ENCODE data around the gene FER.
A peak's percentile ranks its signal among the peaks of the same experiment; 100 is the strongest.

FER gene

DNA sequence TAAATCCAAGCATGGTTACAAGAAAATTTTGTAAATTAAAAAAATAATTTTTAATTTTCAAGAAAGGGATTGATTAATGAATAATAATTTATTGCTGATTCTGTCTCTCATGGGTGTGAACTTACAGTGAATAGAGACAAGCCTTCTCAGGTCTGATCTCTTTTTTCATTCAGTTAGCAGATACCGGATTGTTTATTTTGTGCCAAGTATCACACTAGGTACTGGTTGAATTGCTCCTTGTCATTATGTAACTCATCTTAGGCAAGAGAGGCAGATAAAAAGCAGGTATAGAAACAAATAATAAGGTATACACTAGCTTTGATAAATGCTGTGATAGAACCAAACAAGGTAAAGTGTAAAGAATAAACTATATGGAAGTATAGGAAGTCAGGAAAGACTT is 378.8 kb downstream of the FER start:
- ATAC-seq (replicated peaks) (no peak), DNase-seq (no peak)
- Mint-ChIP-seq H3K4me3 (no peak overlapping the region), H3K9me3 (no peaks in the 10 kb centered on the region), H3K27ac (no peak overlapping the region), H3K27me3 (no peaks in the 10 kb centered on the region), H3K4me1 (ENCODE audit: low read depth in 2 of 2) (no peaks in the 10 kb centered on the region), H3K36me3 (ENCODE audit: insufficient read depth) (no peaks in the 10 kb centered on the region)

DNA sequence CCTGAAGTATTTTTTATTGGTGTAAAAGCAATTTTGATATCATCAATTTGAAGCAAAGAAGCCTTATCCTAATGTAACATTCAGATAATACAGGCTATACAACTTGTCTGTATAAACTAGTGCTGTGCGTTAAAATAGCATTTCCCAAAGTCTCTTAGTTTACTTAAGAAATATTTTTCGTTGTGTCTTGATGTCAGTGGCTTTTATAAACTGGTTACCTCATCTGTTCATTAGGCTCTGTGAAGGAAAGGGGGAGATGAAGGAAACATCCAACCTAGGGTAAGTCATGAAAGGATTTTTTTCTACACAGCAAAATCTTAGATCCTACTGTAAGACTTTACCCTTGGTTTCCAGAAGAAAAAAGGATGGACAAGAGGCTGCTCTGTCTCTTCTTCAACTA is 389.2 kb downstream of the FER start:
- DNase-seq = no peak
- no peak for ATAC-seq (replicated peaks)
- no peaks in the 10 kb centered on the region for H3K27me3 Mint-ChIP-seq
- H3K27ac Mint-ChIP-seq = no peak overlapping the region
- H3K4me1 Mint-ChIP-seq (ENCODE audit: low read depth in 2 of 2) = peaks cover 0 to 1% of the 10 kb centered on the region in 2 donors
- no peaks in the 10 kb centered on the region for H3K36me3 Mint-ChIP-seq (ENCODE audit: insufficient read depth)
- no peak overlapping the region for H3K4me3 Mint-ChIP-seq
- no peaks in the 10 kb centered on the region for H3K9me3 Mint-ChIP-seq

DNA sequence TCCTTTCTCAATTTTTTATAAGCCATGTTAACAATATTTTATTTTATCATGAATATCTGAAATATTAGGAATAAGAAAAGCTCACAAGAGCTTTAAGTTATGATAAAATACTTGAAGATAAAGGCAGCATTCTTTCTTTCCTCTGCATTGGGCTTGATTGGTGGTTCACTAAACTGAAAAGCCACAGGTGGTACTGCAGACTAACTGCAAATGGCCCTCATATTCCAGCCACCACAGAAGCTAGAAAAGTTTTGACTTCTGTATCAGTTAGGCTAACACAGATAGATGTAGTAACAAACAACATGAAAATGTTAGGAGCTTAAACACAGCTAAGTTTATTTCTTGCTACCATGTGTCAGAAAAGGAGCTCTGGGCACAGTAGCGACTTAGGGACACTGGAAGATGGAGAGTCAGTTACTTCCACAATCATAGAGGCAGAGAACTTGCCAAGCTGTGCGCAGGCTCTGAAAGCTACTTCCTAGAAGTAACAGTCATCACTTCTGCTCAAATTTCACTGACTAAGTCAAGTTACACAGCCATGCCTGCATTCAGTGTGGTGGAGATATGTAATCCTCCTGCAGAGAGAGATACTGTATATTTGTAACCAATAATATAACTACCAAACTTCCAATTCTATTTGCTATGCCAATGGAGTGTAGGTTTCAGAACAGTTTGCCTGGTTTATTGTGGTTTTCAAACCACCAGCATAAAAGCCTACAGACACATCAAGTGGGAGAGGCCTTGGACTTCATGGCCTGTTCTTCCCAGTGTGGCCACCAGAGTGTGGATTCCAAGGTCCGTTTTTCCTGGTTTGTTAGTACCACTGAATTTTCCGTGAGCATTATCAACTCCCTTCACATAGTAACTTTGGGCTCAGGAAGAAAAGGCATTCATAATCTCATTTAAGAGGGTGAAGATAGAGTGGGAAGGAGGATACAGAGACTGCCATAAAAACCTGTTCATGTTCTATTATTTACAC is 393.8 kb downstream of the FER start:
- Mint-ChIP-seq H3K27ac (no peak overlapping the region), H3K36me3 (ENCODE audit: insufficient read depth) (no peaks in the 10 kb centered on the region), H3K27me3 (no peaks in the 10 kb centered on the region), H3K4me3 (no peak overlapping the region), H3K4me1 (ENCODE audit: low read depth in 2 of 2) (peaks cover 0 to 1% of the 10 kb centered on the region in 2 donors), H3K9me3 (no peaks in the 10 kb centered on the region)
- no peak for DNase-seq
- no peak for ATAC-seq (replicated peaks)

DNA sequence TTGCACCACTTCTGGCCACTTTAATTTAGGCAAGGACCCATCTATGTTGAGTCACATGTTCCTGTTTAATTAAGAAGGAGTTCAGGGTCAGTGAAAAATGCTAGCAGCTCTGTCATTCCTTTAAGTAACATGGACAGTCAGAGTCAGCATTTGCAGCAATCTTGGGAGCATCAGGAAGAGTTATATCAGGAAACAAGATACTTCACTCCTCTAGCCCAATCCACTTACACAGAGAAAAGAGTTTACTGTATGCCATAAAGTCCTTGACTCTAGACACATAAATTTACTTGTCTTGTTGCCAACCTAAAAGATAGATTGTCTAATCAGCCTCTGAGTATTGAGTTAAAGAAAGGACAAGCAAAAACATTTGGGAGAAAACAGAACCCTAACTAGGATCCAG is 395.3 kb downstream of the FER start:
- Mint-ChIP-seq H3K4me1 (ENCODE audit: low read depth in 2 of 2) (peaks cover 0 to 1% of the 10 kb centered on the region in 2 donors), H3K36me3 (ENCODE audit: insufficient read depth) (no peaks in the 10 kb centered on the region), H3K27ac (peak overlapping the region in 1 of 2 donors; percentile 17), H3K27me3 (no peaks in the 10 kb centered on the region), H3K9me3 (no peaks in the 10 kb centered on the region), H3K4me3 (no peak overlapping the region)
- ATAC-seq (replicated peaks) = no peak
- DNase-seq = no peak

DNA sequence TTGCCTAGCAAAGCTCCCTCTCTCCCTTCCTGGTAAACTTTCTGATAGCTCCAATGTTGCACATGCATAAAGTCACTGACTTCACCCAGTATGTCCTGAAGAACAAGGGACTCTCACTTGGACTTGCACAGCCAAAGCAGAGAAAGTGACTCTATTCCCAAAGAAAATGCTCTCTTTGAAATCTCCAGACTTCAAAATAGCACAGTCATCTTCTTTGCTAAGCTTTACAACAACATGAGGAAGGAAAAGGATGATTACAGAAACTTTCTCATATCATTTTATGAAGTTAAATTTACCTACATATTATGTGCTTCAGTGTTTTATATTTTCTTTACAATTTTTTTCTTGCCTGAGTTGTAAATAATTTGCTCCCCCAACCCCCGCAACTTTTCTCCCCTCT is 397.4 kb downstream of the FER start:
- no peaks in the 10 kb centered on the region for H3K27me3 Mint-ChIP-seq
- no peaks in the 10 kb centered on the region for H3K4me1 Mint-ChIP-seq (ENCODE audit: low read depth in 2 of 2)
- no peak overlapping the region for H3K4me3 Mint-ChIP-seq
- no peaks in the 10 kb centered on the region for H3K36me3 Mint-ChIP-seq (ENCODE audit: insufficient read depth)
- no peaks in the 10 kb centered on the region for H3K9me3 Mint-ChIP-seq
- H3K27ac Mint-ChIP-seq = no peak overlapping the region
- ATAC-seq (replicated peaks) (no peak), DNase-seq (no peak)

DNA sequence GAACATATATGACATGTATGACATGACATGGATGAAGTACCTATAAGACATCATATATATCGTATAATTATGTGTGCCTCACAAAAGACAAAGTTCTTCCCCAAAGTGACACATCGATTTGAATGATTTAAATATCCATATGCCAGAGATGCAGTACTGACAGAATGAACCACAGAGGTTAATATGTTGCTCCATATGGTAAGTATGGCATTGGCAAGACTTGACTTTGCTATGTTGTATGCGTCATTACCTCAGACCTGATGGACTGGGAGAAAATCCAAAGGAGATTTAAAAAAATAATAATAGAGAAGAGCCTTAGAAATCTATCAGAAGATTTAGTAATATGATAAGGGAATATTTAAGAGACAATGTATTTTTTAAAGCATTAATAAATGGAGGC is 398.9 kb downstream of the FER start:
- Mint-ChIP-seq H3K9me3 (no peaks in the 10 kb centered on the region), H3K4me1 (ENCODE audit: low read depth in 2 of 2) (no peaks in the 10 kb centered on the region), H3K27ac (no peak overlapping the region), H3K27me3 (no peaks in the 10 kb centered on the region), H3K36me3 (ENCODE audit: insufficient read depth) (no peaks in the 10 kb centered on the region), H3K4me3 (no peak overlapping the region)
- DNase-seq (no peak), ATAC-seq (replicated peaks) (no peak)

DNA sequence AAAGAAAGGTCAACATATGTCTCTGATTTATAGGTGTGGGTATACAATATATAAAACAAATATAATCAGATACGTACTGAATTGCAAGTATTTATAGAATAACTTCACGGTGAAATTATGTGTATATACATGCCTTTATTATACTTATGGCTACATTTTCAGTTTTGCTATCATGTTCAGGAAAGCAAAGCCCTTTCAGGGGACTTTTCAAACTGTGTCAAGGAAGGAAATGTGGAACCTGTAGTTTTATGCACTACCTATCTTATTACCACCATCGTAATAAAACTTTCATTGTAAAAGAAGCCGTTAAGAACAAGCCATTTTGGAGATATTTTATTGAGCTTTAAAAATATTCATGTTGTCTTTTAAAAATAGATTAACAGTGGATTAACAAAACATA is 404.9 kb downstream of the FER start:
- H3K4me3 Mint-ChIP-seq = no peak overlapping the region
- H3K9me3 Mint-ChIP-seq = no peaks in the 10 kb centered on the region
- H3K36me3 Mint-ChIP-seq (ENCODE audit: insufficient read depth) = no peaks in the 10 kb centered on the region
- H3K27ac Mint-ChIP-seq = no peak overlapping the region
- H3K4me1 Mint-ChIP-seq (ENCODE audit: low read depth in 2 of 2) = no peaks in the 10 kb centered on the region
- no peaks in the 10 kb centered on the region for H3K27me3 Mint-ChIP-seq
- no peak for DNase-seq
- no peak for ATAC-seq (replicated peaks)

DNA sequence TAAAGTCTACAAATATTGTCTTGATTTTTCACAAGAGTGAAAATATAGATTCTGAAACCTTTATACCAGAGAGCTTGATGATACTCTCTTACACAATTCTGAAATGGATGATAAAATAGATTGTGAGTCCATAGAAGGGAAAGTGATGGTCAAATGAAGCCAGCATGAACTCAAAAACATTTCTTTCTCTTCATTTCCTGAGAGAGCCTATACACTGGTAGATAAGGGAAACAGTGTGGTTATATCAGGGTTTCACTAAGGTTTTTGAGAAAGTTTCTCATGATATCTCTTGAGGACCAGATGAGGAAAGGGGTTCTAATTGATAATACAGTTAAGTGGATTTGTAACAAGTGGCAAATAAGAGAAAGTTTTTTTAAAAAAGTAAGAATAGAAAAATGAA is 407.9 kb downstream of the FER start:
- Mint-ChIP-seq H3K27ac (no peak overlapping the region), H3K9me3 (no peaks in the 10 kb centered on the region), H3K4me1 (ENCODE audit: low read depth in 2 of 2) (no peaks in the 10 kb centered on the region), H3K4me3 (no peak overlapping the region), H3K27me3 (no peaks in the 10 kb centered on the region), H3K36me3 (ENCODE audit: insufficient read depth) (no peaks in the 10 kb centered on the region)
- DNase-seq (no peak), ATAC-seq (replicated peaks) (no peak)

DNA sequence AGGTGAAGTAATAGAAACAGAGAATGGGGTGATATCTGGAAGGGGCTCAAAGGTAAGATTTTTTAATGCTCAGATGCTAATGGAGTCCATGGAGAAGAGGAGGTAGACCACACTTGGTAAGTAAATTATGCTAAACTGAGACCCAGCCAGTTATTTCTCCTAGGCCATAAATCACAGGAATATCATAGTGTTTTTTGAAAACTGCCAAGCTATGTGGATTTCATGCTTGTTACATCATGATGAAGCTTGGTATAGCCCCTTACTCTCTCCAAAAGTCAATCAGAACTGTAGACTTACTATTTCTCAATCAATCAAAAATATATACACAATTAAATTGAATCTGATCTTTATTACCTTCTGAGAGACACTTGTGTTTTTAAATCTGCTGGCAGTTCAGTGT is 409.2 kb downstream of the FER start:
- Mint-ChIP-seq H3K27ac (no peak overlapping the region), H3K4me3 (no peak overlapping the region), H3K27me3 (no peaks in the 10 kb centered on the region), H3K36me3 (ENCODE audit: insufficient read depth) (no peaks in the 10 kb centered on the region), H3K4me1 (ENCODE audit: low read depth in 2 of 2) (no peaks in the 10 kb centered on the region), H3K9me3 (no peaks in the 10 kb centered on the region)
- DNase-seq (no peak), ATAC-seq (replicated peaks) (no peak)

DNA sequence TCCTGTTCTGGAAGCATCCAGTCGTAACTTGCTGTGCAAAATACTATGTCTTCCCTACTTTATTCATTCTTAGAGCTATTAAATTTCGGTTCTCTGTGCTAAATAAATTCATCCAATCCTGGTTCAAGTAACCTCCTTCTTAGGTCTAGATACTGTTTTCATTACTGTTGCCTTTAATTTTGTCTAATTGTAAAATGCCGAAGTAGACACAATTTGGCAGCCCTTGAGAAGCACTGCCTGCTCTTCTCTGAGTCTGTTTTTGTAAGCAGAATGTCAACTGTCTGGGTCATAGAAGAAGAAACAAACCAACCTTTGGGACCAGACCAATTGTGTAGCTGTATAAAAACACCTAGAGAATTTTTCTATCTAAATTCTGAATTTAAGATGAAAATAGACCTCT is 412.8 kb downstream of the FER start:
- Mint-ChIP-seq H3K36me3 (ENCODE audit: insufficient read depth) (no peaks in the 10 kb centered on the region), H3K27me3 (no peaks in the 10 kb centered on the region), H3K9me3 (no peaks in the 10 kb centered on the region), H3K4me1 (ENCODE audit: low read depth in 2 of 2) (peaks cover 0 to 3% of the 10 kb centered on the region in 2 donors), H3K27ac (no peak overlapping the region), H3K4me3 (no peak overlapping the region)
- DNase-seq (no peak), ATAC-seq (replicated peaks) (no peak)

DNA sequence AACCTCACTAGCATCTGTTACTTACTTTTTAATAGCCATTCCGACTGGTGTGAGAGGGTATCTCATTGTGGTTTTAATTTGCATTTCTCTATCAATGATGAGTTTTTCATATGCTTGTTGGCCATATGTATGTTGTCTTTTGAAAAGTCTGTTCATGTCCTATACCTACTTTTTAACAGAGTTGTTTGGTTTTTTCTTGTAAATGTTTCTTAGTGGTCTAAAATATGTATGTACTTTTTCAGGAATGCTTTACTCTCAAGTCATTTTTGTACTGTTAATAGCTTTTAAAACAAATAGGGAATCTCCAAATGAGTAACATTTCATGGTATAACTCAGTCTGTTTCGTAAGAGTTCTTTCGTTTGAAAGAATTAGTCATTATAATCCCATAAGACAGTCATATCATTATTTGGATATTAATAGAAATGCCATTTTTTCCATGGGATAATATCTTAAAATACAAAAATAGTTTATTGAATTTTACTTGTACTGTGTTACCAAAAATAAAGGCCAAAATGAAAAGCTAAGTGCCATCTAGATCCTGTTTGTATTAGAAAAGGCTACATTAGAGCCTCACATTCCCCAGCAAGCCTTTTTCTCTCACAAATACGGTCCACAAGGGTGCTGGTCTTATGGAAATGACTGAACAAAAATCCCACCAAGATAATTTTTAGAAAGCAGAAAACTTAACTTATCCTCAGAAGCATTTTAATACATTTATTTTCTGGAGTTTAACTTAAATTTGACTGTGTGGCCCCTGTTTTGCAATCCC is 414.4 kb downstream of the FER start:
- Mint-ChIP-seq H3K4me3 (no peak overlapping the region), H3K9me3 (no peaks in the 10 kb centered on the region), H3K27ac (no peak overlapping the region), H3K27me3 (no peaks in the 10 kb centered on the region), H3K4me1 (ENCODE audit: low read depth in 2 of 2) (peaks cover 0 to 3% of the 10 kb centered on the region in 2 donors), H3K36me3 (ENCODE audit: insufficient read depth) (no peaks in the 10 kb centered on the region)
- DNase-seq = no peak
- no peak for ATAC-seq (replicated peaks)

DNA sequence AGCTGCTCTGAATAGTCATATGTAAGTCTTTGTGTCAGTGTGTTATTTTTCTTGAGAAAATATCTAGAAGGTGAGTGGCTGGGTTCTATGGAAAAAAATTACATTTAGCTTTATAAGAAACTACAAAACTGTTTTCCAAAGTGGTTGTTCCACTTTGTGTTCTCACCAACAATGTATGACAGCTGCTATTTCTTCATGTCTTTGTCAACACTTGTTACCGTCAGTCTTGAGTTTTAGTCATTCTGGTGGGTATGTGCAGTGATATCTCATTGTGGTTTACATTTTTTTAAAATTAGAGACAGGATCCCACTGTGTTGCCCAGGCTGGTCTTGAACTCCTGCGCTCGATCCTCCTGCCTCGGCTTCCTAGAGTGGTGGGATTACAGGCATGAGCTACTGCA is 415.6 kb downstream of the FER start:
- H3K4me3 Mint-ChIP-seq = no peak overlapping the region
- peaks cover 0 to 3% of the 10 kb centered on the region in 2 donors for H3K4me1 Mint-ChIP-seq (ENCODE audit: low read depth in 2 of 2)
- DNase-seq = no peak
- no peaks in the 10 kb centered on the region for H3K27me3 Mint-ChIP-seq
- H3K9me3 Mint-ChIP-seq = no peaks in the 10 kb centered on the region
- no peaks in the 10 kb centered on the region for H3K36me3 Mint-ChIP-seq (ENCODE audit: insufficient read depth)
- ATAC-seq (replicated peaks) = no peak
- no peak overlapping the region for H3K27ac Mint-ChIP-seq

DNA sequence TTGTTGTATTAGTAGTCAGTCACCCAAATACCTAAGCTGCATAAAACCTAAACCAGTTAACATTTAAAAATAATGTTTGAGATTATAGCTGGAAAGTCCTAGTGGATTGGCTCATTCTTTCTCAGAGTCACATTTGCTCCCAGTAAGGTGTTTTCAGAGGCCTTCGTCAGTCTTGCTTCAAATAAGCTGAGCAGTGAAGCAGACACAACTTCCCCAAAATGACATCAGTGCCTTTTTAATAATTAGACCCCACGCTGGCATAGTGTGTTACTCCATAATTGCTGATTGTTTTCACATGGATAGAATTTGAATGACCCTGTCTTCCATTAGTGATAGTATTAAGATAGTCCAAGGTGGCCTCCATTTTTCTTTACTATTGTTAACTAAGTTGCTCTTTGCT is 416.3 kb downstream of the FER start:
- H3K27ac Mint-ChIP-seq = no peak overlapping the region
- DNase-seq (no peak), ATAC-seq (replicated peaks) (no peak)

DNA sequence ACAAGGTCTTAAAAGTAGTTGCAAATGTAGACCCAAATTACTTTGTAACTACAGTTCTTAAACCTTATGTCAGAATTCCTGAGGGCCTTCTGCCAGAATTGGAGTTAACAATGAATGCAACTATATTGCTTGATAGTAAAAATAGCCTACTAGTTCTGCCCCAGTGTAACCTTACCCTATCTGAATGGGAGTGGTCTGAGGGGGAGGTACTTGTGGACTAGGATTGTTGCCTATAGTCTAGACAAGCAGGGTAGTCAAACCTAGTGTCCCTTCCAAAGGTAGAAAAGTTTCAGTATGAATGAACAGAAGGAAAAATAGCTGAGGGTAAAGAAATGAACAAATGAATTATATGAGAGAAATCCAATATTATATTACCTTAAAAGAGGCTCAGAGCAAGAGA is 419.9 kb downstream of the FER start:
- ATAC-seq (replicated peaks) = no peak
- no peaks in the 10 kb centered on the region for H3K9me3 Mint-ChIP-seq
- H3K4me3 Mint-ChIP-seq = no peak overlapping the region
- peaks cover 0 to 3% of the 10 kb centered on the region in 2 donors for H3K4me1 Mint-ChIP-seq (ENCODE audit: low read depth in 2 of 2)
- no peak overlapping the region for H3K27ac Mint-ChIP-seq
- DNase-seq = no peak
- no peaks in the 10 kb centered on the region for H3K36me3 Mint-ChIP-seq (ENCODE audit: insufficient read depth)
- no peaks in the 10 kb centered on the region for H3K27me3 Mint-ChIP-seq

More for the DNA sequence above, 416.3 kb downstream of the FER start:
- no peaks in the 10 kb centered on the region for H3K9me3 Mint-ChIP-seq
- H3K4me3 Mint-ChIP-seq = no peak overlapping the region
- H3K36me3 Mint-ChIP-seq (ENCODE audit: insufficient read depth) = no peaks in the 10 kb centered on the region
- H3K4me1 Mint-ChIP-seq (ENCODE audit: low read depth in 2 of 2) = peaks cover 0 to 3% of the 10 kb centered on the region in 2 donors
- H3K27me3 Mint-ChIP-seq = no peaks in the 10 kb centered on the region

Measured in effector memory CD8-positive, alpha-beta T cell (primary cell).